Myometrial cell (primary cell): Measurements from ENCODE around the gene CIDEC. TPM values are rescaled to one million over a fixed set of nuclear protein-coding genes. Genes with fewer than 3 reads are reported as not detected.

ENCODE experiments used
- total RNA-seq: library from RNA; depleted of rRNA; stranded (reverse); fragments of >200 nt; gene quantifications from 2 replicates; pipeline ENCODE4 v1.2.3, GENCODE V29; 2015

The CIDEC gene, protein sequence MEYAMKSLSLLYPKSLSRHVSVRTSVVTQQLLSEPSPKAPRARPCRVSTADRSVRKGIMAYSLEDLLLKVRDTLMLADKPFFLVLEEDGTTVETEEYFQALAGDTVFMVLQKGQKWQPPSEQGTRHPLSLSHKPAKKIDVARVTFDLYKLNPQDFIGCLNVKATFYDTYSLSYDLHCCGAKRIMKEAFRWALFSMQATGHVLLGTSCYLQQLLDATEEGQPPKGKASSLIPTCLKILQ
- 0.29 and 0.35 TPM in 2 replicates for total RNA-seq

GRCh38 chr3:9879830-9880549 is at the start of gene CIDEC:
CIDEC (minus strand) TSS chr3:9880253; CDS start chr3:9878486, 1,767 bp downstream.

DNA sequence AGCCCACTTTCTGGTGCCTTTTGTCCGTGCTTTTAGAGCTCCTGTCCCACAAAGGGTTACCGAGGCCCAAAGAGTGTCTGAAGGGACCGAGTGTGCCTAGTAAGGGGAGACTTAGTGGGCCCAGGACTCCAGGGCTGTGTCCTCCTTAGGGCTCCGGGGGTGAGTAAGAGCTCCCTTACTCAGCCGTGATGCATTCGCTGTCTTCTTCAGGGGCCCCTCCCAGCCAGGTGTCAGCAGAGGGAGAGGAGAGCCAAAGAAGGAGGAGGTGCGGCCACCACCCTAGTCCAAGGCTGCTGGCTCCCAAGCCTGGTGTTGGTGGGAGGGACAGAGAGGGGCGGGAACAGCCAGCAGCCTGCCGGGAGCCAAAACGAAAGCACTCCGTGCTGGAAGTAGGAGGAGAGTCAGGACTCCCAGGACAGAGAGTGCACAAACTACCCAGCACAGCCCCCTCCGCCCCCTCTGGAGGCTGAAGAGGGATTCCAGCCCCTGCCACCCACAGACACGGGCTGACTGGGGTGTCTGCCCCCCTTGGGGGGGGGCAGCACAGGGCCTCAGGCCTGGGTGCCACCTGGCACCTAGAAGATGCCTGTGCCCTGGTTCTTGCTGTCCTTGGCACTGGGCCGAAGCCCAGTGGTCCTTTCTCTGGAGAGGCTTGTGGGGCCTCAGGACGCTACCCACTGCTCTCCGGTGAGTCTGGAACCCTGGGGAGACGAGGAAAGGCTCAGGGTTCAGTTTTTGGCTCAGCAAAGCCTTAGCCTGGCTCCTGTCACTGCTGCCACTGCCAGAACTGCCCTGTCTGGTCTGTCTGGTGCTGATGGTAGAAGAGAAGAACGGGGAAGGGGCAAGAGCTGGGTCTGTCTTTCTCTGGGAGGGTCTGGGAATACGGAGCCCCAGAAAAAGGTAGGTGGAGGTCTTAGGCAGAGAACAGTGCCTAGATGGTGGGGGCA is 37.0 kb upstream of the CIDEC start, which contains the start of gene IL17RC:
Gene IL17RC, plus strand, starts transcription at position 365 of the 947 bp plus-strand sequence. Its CDS starts 218 bp downstream, at position 583.

GRCh38 chr3:9902372-9903237 is 22.6 kb upstream of the CIDEC start, which contains the start of gene IL17RE:
IL17RE (plus strand) TSS chr3:9902848; CDS start chr3:9902933, 85 bp downstream.

DNA sequence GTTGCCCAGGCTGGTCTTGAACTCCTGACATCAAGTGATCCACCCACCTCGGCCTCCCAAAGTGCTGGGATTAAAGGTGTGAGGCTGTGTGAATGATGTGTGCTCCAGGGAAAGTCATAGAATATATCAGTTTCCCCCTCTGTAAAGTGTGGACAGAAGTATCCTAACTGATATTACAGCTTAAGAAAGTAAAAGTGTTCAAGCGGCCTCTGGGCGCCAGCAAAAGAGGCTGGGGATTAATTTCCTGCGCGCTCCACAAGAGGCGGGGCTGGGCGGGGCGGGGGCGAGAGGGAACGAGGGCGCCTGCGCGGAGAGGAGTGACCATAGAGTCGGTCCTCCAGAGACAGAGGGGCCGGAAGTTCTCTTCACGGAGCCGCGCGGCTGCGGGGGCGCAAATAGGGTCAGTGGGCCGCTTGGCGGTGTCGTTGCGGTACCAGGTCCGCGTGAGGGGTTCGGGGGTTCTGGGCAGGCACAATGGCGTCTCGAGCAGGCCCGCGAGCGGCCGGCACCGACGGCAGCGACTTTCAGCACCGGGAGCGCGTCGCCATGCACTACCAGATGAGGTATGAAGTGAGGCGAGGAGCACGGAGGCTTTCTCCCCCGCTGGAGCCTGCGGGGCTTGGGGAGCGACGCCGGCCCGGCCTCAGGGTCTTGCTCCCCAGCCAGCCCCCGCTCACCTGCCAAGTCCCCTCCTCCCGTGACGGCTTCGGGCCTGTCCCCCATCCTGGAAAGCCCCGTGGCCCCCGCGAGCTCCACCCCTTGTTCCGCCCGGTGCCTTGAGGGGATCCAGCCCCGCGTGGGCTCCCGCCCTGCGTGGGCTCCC is 10.4 kb upstream of the CIDEC start, which contains the start of gene JAGN1:
Gene JAGN1, plus strand, starts transcription at position 362 of the 823 bp plus-strand sequence. Its CDS starts 113 bp downstream, at position 475.

DNA sequence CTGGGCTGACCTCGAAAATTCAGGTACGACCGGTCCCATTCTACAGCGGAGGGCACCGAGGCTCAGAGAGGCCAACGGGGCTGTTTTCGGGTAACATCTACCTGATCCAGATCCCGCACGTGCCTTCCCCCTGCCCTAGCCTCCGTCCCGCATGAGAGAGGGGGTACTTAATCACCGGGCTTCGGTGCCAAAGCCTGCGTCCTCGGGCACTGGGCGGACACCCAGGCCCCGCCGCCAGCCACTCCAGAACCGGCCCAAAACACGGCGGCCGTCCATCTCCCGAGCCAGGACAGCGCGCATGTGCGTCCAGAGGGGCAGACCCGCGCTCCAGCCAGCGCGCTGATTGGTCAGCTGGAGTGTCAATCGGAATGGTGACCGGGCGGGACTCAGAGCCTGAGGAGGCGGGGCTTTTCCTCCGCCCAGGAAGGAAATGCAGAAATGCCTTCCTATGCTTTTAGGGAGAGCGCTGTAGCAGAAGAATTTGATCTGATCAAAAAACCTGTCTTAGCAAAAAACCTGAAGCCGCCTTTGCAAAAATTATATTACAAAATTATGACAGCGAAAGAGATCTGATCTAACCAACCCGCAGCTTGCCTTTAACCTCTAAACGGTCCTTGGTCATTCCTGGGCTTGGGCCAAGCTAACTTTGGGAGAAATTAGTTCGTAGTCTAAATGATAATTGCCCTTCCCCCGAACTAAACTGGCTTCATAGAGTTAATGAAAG is 36.2 kb downstream of the CIDEC start, which contains the start of gene RPUSD3:
Gene RPUSD3, minus strand, starts transcription at position 294 of the 724 bp plus-strand sequence. Its CDS starts 18 bp downstream, at position 276.

Other genes starting within 250 kb of the CIDEC start
- 41.6 and 46.1 TPM in 2 replicates for gene MTMR14, start 230.7 kb downstream of the CIDEC start, total RNA-seq
- not detected in 2 replicates for gene CPNE9, start 176.4 kb downstream of the CIDEC start, total RNA-seq
- gene BRPF1, start 148.5 kb downstream of the CIDEC start, total RNA-seq, result 8.6 and 9.9 TPM in 2 replicates
- 26.9 and 39.8 TPM in 2 replicates for gene OGG1, start 130.3 kb downstream of the CIDEC start, total RNA-seq
- gene CAMK1, start 110.3 kb downstream of the CIDEC start, total RNA-seq, result 53.0 and 54.8 TPM in 2 replicates
- 121 and 134 TPM in 2 replicates for gene TADA3, start 87.8 kb downstream of the CIDEC start, total RNA-seq
- gene ARPC4, start 87.2 kb downstream of the CIDEC start, total RNA-seq, result 287 and 324 TPM in 2 replicates
- gene TTLL3, start 70.0 kb downstream of the CIDEC start, total RNA-seq, result 3.2 and 4.4 TPM in 2 replicates
- gene RPUSD3, start 36.2 kb downstream of the CIDEC start, total RNA-seq, result 71.5 and 87.0 TPM in 2 replicates
- gene JAGN1, start 10.4 kb upstream of the CIDEC start, total RNA-seq, result 84.8 and 89.7 TPM in 2 replicates
- 3.5 and 5.5 TPM in 2 replicates for gene IL17RE, start 22.6 kb upstream of the CIDEC start, total RNA-seq
- gene IL17RC, start 36.8 kb upstream of the CIDEC start, total RNA-seq, result 65.7 and 80.7 TPM in 2 replicates
- 30.1 and 45.0 TPM in 2 replicates for gene CRELD1, start 53.6 kb upstream of the CIDEC start, total RNA-seq
- 2.0 and 2.3 TPM in 2 replicates for gene PRRT3, start 72.2 kb upstream of the CIDEC start, total RNA-seq
- 47.3 and 73.9 TPM in 2 replicates for gene EMC3, start 106.6 kb upstream of the CIDEC start, total RNA-seq
- 32.1 and 39.2 TPM in 2 replicates for gene FANCD2, start 146.2 kb upstream of the CIDEC start, total RNA-seq
- not detected in 2 replicates for gene FANCD2OS, start 228.0 kb upstream of the CIDEC start, total RNA-seq
- gene BRK1, start 235.4 kb upstream of the CIDEC start, total RNA-seq, result 125 and 163 TPM in 2 replicates